HG03469 (cell line): Measurements from ENCODE around the gene ACOT11.

Experiments used
- ATAC-seq: cut with Tn5 transposase; IDR thresholded peaks from one replicate; pipeline ENCODE4 v1.9.1; 2021; ENCODE audit warnings: mild to moderate bottlenecking, moderate library complexity, moderate number of reproducible peaks; ENCODE audit not compliant: unreplicated experiment

ACOT11 gene

GRCh38 chr1:54583871-54584270 lies 35.8 kb downstream of the ACOT11 start:
- no peak for ATAC-seq

DNA sequence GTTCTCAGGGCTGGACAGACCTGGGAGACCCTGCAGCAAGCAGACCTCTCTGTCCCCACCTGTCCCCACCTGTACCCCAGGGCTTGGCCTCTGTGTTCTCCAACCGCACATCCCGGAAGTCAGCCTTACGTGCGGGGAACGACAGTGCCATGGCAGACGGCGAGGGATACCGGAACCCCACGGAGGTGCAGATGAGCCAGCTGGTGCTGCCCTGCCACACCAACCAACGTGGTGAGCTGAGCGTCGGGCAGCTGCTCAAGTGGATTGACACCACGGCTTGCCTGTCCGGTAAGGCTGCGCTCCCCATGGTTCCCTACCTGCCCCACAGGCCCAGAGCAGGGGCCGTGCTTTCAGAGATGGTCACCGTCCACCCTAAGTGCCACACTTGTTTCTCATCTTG lies 36.5 kb downstream of the ACOT11 start:
- no peak for ATAC-seq

DNA sequence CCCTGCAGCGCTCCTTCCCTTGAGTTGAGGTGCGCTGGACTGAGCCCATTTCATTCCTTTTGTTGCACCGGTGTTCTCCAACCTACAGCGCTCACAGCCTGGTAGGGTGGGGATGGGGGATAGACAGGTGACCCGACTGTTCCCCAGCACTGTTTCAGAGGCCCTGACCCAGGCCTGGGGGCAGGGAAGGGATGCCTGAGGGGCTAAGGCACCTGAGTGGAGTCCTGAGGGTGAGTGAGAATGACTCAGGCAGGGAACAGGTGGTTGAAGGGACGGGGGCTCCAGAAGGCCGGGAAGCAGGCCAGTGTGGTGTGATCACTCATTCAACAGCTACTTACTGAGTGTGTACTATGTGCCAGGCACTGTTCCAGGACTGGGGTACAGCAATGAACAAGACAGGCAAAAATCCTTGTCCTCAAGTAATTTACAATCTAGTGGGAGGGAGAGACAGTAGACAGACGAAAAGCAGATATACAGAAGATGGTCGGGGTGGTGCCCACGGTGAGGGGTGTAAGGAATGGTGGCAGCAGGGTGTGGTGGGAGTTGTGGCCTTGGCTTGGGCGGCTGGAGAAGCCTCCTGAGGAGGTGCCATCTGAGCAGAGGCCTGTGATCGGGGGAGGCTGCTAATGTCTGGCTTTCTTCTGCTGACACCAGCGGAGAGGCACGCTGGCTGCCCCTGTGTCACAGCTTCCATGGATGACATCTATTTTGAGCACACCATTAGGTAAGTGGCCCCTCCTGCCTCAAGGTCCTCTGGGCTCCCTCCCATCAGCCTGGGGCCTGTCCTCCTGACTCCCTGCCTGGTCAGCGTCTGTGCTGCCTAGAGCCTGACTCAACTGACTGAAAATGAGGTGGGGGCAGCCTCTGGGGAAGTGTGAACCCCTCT lies 37.4 kb downstream of the ACOT11 start:
- no peak for ATAC-seq

DNA sequence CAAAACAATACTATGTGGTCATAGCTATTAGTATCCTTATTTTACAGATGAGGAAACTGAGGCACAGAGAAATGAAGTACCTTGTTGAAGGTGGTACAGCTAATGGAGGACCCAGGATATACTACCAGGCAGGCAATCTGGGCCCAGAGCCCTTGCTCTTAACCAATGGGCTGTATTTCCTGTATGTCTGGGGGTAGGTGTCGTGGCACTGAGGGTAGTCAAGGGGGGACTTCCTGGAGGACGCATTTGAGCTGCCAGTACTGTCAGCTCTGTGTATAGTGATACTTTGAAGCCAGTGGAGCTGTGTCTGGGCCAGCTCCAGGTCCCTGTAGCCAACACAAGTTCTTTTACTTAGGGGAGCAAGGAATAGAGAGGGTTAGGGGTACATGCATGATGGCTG lies 40.3 kb downstream of the ACOT11 start:
- ATAC-seq, result no peak

DNA sequence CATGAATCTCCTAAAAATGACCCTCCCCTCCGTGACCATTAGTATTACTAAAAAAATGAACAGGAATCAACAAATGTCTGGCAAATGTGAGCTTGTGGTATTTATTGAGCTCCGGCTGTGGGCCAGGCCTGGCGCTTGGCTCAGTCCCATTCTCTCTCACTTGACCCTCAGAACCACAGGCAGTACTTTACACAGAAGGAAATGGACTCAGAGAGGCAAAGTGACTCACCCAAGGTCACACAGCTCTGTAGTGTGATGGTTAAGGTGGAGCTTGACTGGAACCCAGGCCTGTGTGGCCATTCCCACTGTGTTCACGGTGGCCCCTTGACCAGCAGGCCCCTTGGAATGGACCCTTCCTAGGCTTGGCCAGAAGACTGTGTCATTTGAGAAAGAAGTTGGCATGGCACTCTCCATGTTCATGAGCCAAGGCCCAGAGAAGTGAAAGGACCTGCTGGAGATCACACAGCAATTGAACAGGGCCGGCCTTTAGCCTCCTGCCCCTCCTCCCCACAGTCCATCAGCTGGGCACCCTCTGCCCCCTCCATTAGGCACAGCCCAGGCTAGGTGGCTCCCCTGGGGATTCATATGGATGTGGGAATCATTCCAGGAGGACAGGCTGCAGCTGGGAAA lies 43.2 kb downstream of the ACOT11 start:
- ATAC-seq, result no peak

DNA sequence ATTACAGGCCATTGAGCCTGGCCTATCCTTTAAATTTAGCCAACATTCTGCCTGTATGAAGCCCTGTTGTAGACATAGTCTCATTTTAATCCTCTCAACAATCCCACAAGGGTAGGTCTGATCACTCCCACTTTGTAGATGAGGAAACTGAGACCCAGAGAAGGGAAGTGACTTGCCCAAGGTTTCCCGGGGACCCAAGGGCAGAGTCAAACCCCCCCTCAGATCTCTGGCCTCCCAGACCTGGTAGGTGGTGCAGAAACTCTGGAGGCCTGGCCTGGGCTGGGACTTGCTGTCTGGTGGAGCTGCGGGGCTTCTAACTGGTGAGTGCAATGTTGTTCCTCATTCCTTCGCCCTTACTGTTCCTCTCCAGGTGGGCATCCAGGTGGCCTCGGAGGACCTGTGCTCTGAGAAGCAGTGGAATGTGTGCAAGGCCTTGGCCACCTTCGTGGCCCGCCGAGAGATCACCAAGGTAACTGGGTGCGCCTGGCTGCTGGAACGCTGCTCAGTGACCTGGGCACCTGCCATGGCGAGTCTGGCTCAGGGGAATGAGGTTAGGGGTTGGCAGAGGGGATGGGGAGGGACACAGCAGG lies 45.6 kb downstream of the ACOT11 start:
- ATAC-seq, result no peak

- ATAC-seq, result no peak
These were observed 46.4 kb downstream of the ACOT11 start for GRCh38 chr1:54594463-54594862.

DNA sequence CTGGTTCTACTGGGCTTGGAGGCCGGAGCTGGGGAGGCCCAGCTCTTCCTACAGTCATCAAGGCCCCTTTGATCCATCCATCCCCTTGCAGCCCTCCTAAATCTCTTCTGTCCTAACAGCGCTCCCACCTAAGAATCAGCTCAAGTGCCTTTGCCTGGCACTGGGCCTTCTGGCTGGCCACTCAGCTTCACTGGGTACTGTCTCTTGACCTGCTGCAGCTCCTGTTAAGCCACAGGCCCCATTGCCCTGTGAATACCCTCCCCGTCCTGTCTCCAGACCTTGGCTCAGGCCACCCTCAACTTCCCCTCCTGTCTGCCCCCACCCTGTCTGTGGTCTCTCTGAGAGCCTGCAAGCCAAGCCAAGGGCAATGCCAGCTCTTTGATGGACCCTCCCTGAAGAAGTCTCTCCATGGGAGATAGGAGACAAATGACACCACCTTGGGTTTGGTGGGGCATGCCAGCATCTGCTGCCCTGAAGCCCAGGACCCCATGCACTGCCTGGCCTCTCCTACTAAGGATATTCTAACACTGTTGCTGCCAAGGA lies 48.0 kb downstream of the ACOT11 start:
- no peak for ATAC-seq

DNA sequence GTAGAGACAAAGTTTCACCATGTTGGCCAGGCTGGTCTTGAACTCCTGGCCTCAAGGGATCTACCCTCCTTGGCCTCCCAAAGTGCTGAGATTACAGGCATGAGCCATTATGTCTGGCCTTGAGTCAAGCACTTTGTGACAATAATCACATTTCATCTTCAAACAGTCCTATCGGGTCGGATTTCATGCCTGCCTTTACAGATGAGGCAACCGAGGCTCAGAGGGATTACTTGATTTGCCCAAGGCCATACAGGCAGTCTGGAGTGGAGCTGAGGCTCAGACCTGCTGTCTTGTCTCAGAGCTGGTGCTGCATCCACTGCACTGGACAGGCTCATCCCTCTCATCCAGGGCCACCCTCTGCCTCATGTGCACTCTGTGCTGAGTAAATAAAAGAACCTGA lies 48.7 kb downstream of the ACOT11 start:
- no peak for ATAC-seq

- ATAC-seq, result no peak
These were observed 49.5 kb downstream of the ACOT11 start for GRCh38 chr1:54597455-54598030.

DNA sequence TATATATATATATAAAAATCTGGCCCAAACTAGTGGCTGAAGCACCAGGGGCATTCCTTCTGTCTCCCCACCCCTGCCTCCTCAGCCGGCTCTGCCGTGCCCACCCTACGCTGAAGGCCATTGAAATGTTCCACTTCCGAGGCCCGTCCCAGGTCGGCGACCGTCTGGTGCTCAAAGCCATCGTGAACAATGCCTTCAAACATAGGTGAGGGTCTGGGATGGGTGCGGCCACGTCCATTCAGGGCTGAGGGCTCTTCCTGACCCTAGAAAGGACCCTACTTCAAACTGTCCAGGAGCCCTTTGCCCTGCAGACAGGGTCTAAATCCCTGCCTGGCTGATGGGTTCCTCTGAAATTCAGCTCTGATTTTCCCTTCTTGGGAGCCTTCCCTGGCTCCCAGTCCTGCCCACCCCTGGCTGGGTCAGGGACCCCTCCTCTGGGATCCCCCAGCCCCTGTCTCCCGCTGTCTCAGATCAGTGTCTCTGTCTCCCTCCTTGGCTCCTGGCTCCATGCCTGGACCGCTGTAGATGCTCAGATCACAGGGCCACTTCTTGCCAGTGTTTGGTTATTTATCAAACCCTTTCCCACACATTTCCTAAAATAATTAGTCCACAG lies 51.3 kb downstream of the ACOT11 start:
- no peak for ATAC-seq

DNA sequence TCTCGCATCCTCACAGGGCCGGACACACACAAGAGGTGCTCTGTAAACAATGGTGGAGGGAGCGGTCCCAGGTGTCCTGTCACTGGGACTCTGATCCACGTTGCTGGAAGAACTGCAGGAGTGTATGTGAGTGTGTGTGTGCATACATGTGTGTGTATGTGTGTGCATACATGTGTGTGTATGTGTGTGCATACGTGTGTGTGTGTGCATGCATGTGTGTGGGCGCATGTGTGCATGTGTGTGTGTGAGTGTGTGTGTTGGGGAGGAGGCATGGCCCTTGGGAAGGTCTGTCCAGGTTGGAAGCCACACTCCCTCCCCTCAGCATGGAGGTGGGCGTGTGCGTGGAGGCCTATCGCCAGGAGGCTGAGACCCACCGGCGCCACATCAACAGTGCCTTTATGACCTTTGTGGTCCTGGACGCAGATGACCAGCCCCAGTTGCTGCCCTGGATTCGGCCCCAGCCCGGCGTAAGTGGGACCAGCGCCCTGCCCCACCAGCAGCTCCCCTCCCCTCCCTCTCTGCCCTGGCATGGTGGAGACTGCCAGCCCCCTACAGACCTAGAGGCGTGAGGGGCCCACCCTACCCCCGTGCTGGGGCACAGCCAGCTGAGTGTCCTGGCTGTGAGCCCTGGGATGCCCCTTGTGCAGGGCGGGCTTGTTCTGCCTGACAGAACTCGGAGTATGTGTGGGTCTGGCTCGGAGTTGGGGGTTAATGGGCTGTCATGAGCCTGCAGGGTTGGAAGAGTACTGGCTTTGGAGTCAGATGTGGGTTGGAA lies 53.1 kb downstream of the ACOT11 start:
- ATAC-seq, result no peak

GRCh38 chr1:54601730-54602129 lies 53.7 kb downstream of the ACOT11 start:
- no peak for ATAC-seq

DNA sequence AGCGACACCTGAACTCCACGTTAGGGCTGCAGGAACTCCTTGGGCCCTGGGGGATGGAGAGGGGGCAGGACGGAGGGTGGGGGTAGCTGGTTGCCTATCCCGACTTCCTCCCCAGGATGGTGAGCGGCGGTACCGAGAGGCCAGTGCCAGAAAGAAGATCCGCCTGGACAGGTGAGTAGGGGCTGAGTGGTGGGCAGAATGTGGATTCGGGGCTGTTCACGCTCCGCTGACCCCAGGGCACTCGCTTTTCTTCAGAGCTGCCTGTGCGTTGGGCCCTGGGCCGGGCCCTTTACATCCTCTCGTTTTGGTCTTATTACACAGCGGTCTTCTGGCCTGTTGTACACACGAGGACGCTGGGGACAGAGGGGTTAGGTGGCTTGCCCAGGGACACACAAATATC lies 54.5 kb downstream of the ACOT11 start:
- no peak for ATAC-seq

DNA sequence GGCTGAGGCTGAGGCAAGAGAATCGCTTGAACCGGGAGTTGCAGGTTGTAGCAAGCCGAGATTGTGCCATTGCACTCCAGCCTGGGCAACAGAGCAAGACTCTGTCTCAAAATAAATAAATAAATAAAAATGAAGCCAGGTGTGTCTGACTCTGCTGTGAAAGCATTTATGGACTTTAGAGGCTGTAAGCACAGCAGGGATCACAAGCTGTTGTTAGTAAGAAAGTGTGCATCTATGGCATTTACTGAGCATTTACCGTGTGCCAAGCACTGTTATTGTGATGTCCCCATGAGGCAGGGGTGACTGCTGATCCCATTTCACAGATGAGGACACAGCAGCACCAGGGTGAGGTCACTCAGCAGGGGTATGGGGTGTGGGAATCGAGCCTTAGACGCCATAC lies 55.2 kb downstream of the ACOT11 start:
- no peak for ATAC-seq

DNA sequence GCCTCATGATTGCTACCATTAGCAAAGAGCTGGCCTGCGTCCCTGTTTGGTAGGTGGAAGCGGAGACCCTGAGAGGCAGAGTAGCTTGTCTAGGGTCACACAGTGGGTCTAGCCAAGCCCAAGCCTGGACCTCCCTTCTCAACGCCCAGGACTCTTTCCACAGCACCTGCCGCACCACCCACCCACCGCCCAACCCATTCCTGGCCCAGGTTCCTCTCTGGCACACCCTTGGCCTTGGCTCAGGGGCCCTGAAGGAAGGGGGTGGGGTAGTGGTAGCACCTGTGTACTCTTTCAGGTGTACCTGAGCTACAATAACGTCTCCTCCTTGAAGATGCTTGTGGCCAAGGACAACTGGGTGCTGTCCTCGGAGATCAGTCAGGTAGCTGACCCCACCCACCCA lies 56.0 kb downstream of the ACOT11 start:
- ATAC-seq, result no peak

GRCh38 chr1:54604572-54605370 lies 56.7 kb downstream of the ACOT11 start:
- ATAC-seq, result no peak

- ATAC-seq, result no peak
These were observed 58.3 kb downstream of the ACOT11 start for GRCh38 chr1:54606096-54606989.

DNA sequence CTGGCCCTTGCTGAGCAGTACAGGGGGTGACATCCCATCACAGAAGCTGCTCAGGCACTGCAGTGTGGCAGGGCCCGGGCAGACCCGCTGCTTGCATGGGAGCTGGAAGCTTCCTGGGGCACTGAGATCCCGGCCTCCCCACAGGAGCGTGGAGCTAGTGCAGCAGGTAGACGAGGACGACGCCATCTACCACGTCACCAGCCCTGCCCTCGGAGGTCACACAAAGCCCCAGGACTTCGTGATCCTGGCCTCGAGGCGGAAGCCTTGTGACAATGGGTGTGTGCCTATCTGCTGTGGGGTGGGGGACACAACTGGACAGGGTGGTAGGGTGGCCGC lies 58.9 kb downstream of the ACOT11 start:
- no peak for ATAC-seq
